Measurements from ENCODE around the gene PALB2. TPM values are rescaled to one million over a fixed set of nuclear protein-coding genes. Genes with fewer than 3 reads are reported as not detected.

PALB2 gene
- total and polyA plus RNA-seq, 10 of the 15 experiments (the other 5 are each of a cell fraction or from before 2014, with no cell fraction given), result 9.2 to 24.6 (median 17.6) TPM

GRCh38 chr16:23595951-23596720 is 45.0 kb downstream of the PALB2 start, which contains the start of gene NDUFAB1 (continued):
- TF ChIP-seq SUZ12 (IDR thresholded peaks at IDR 0.05; ENCODE audit: unreplicated experiment) (no peak), TCF3 (IDR thresholded peaks at IDR 0.05; ENCODE audit: borderline replicate concordance, insufficient read depth, low read depth, low read length) (no peak), NKRF (conservative IDR thresholded peaks at IDR 0.05) (peak; percentile 70), MXI1 (IDR thresholded peaks at IDR 0.05; ENCODE audit: low read depth, low read length) (peak; percentile 87), STAT1 (conservative IDR thresholded peaks at IDR 0.05) (0 out of 2 replicates have a peak, but pooled peaks have one; percentile 80), HSF1 (IDR thresholded peaks at IDR 0.05; ENCODE audit: low read depth, low read length) (no peak; the same call in 1 of the 2 replicates), ESRRA (IDR thresholded peaks at IDR 0.05; ENCODE audit: low read length) (no peak), ATF7 (IDR thresholded peaks at IDR 0.05; ENCODE audit: low read depth) (no peak), RBBP5 (conservative IDR thresholded peaks at IDR 0.05) (no peak), ZBTB40 (IDR thresholded peaks at IDR 0.05; ENCODE audit: borderline replicate concordance) (no peak; the same call in 1 of the 2 replicates), SP1 (IDR thresholded peaks at IDR 0.05; ENCODE audit: low read depth, low read length) (peak; percentile 70), JUNB (IDR thresholded peaks at IDR 0.05) (no peak), WRNIP1 (IDR thresholded peaks at IDR 0.05; ENCODE audit: borderline replicate concordance, low read depth, low read length) (no peak), NR2C2 (IDR thresholded peaks at IDR 0.05; ENCODE audit: borderline replicate concordance, control insufficient read depth, insufficient read length, low read depth) (no peak), CREB1 (IDR thresholded peaks at IDR 0.05; ENCODE audit: low read depth) (peak; percentile 88), PKNOX1 (IDR thresholded peaks at IDR 0.05) (peak; percentile 18; the same call in 1 of the 2 replicates), YBX1 (IDR thresholded peaks at IDR 0.05) (no peak), MYC (IDR thresholded peaks at IDR 0.05; ENCODE audit: insufficient read depth, insufficient read length, insufficient replicate concordance, low read length, severe bottlenecking) (peak; percentile 59), ZSCAN29 (IDR thresholded peaks at IDR 0.05) (no peak), YY1 (IDR thresholded peaks at IDR 0.05; ENCODE audit: low read depth, low read length) (peak; percentile 96), GABPA (IDR thresholded peaks at IDR 0.05; ENCODE audit: low read depth) (peak; percentile 81), NFYA (IDR thresholded peaks at IDR 0.05; ENCODE audit: borderline replicate concordance, low read depth, low read length) (no peak)
